ENCODE results near the gene CTRL.

- no peak for TF ChIP-seq CTCF (IDR thresholded peaks at IDR 0.05)
- TF ChIP-seq ZBTB33 (IDR thresholded peaks at IDR 0.05; ENCODE audit: borderline replicate concordance, low read depth): no peak
- TF ChIP-seq, protein P1, sequence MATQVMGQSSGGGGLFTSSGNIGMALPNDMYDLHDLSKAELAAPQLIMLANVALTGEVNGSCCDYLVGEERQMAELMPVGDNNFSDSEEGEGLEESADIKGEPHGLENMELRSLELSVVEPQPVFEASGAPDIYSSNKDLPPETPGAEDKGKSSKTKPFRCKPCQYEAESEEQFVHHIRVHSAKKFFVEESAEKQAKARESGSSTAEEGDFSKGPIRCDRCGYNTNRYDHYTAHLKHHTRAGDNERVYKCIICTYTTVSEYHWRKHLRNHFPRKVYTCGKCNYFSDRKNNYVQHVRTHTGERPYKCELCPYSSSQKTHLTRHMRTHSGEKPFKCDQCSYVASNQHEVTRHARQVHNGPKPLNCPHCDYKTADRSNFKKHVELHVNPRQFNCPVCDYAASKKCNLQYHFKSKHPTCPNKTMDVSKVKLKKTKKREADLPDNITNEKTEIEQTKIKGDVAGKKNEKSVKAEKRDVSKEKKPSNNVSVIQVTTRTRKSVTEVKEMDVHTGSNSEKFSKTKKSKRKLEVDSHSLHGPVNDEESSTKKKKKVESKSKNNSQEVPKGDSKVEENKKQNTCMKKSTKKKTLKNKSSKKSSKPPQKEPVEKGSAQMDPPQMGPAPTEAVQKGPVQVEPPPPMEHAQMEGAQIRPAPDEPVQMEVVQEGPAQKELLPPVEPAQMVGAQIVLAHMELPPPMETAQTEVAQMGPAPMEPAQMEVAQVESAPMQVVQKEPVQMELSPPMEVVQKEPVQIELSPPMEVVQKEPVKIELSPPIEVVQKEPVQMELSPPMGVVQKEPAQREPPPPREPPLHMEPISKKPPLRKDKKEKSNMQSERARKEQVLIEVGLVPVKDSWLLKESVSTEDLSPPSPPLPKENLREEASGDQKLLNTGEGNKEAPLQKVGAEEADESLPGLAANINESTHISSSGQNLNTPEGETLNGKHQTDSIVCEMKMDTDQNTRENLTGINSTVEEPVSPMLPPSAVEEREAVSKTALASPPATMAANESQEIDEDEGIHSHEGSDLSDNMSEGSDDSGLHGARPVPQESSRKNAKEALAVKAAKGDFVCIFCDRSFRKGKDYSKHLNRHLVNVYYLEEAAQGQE (IDR thresholded peaks at IDR 0.05; ENCODE audit: low read depth, low read length): no peak
- TF ChIP-seq, protein P2, sequence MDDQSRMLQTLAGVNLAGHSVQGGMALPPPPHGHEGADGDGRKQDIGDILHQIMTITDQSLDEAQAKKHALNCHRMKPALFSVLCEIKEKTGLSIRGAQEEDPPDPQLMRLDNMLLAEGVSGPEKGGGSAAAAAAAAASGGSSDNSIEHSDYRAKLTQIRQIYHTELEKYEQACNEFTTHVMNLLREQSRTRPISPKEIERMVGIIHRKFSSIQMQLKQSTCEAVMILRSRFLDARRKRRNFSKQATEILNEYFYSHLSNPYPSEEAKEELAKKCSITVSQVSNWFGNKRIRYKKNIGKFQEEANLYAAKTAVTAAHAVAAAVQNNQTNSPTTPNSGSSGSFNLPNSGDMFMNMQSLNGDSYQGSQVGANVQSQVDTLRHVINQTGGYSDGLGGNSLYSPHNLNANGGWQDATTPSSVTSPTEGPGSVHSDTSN (IDR thresholded peaks at IDR 0.05): no peak
- no peak for TF ChIP-seq RAD21 (IDR thresholded peaks at IDR 0.05; ENCODE audit: low read length)
- TF ChIP-seq JUND (IDR thresholded peaks at IDR 0.05): no peak
- TF ChIP-seq SMC3 (IDR thresholded peaks at IDR 0.05; ENCODE audit: low read depth, low read length): no peak
Observed at GRCh38 chr16:67961551-67961957, 29.9 kb upstream of the CTRL start.

All from SK-N-SH (cell line).